ENCODE data around the gene TPCN1.

DNA sequence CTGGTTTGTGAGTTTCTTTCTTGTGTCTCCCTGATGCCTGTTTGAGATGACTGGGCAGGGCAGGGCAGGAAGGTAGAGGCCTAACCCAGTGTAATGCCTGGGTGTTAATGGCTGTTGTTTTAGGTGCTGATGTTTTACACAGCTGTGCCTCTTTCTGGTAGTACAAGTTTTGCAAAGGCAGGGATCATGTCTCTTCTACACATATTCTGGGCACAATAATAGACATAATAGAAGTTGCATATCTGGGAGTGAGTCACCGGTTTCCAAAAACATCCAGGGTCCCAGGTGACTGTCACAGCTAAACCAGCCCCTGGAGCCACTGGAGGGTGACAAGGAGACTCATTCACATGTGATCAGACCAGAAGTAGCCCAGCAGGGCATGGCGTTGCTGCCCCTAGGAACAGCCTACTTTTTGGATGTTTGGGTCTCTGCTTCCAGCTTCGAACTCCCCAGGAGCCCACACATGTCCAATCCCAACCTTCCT lies 18.1 kb downstream of the TPCN1 start:
- TF ChIP-seq POLR2AphosphoS5 (IDR thresholded peaks at IDR 0.05; ENCODE audit: low read depth, low read length) (no peak), POLR2A (IDR thresholded peaks at IDR 0.05; ENCODE audit: control extremely low read depth in 1 of 2, low read depth in 2 of 2, low read length in 2 of 2) (no peak), YY1 (IDR thresholded peaks at IDR 0.05; ENCODE audit: low read depth, low read length) (no peak)

Data from H1 (cell line).